ENCODE measurements around the gene PYROXD2. TPM values are rescaled to one million over a fixed set of nuclear protein-coding genes. Genes with fewer than 3 reads are reported as not detected.

PYROXD2 gene
- total RNA-seq, 2 experiments from 2014 or later, result 8.5 to 9.8 TPM

- TF ChIP-seq, protein P1, sequence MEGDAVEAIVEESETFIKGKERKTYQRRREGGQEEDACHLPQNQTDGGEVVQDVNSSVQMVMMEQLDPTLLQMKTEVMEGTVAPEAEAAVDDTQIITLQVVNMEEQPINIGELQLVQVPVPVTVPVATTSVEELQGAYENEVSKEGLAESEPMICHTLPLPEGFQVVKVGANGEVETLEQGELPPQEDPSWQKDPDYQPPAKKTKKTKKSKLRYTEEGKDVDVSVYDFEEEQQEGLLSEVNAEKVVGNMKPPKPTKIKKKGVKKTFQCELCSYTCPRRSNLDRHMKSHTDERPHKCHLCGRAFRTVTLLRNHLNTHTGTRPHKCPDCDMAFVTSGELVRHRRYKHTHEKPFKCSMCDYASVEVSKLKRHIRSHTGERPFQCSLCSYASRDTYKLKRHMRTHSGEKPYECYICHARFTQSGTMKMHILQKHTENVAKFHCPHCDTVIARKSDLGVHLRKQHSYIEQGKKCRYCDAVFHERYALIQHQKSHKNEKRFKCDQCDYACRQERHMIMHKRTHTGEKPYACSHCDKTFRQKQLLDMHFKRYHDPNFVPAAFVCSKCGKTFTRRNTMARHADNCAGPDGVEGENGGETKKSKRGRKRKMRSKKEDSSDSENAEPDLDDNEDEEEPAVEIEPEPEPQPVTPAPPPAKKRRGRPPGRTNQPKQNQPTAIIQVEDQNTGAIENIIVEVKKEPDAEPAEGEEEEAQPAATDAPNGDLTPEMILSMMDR (IDR thresholded peaks at IDR 0.05), result no peak
- Mint-ChIP-seq H3K4me1 (ENCODE audit: low read depth) (no peaks in the 10 kb centered on the region), H3K27me3 (peaks cover 11% of the 10 kb centered on the region), H3K36me3 (ENCODE audit: low read depth) (no peaks in the 10 kb centered on the region), H3K4me3 (no peak overlapping the region), H3K9me3 (no peaks in the 10 kb centered on the region), H3K27ac (no peak overlapping the region)
- CTCF ChIA-PET, result no interaction called here
- intact Hi-C loops (cut with DNase I, micrococcal nuclease), result no loop called here
- Histone ChIP-seq H3K4me1 (ENCODE audit: insufficient read depth, low read length) (peaks cover 8% of the 10 kb centered on the region), H3K4me3 (ENCODE audit: low read length) (no peak overlapping the region), H3K9me3 (ENCODE audit: control insufficient read depth in 1 of 2, insufficient read depth in 1 of 2, low read length in 2 of 2) (no peaks in the 10 kb centered on the region), H3K27me3 (ENCODE audit: control insufficient read depth in 1 of 2, insufficient read depth in 2 of 2, low read length in 2 of 2) (peaks cover 0 to 15% of the 10 kb centered on the region in 2 experiments), H3K36me3 (ENCODE audit: insufficient read depth, low read length) (no peaks in the 10 kb centered on the region), H3K27ac (ENCODE audit: low read depth in 1 of 2, low read length in 2 of 2) (no peak overlapping the region)
- POLR2A ChIA-PET, result no interaction called here
- DNase-seq (peak in 1 of 14 experiments; percentile 21), ATAC-seq (ENCODE audit: poor library complexity) (no peak)
Observed at GRCh38 chr10:98361131-98362025, 53.6 kb downstream of the PYROXD2 start.

DNA sequence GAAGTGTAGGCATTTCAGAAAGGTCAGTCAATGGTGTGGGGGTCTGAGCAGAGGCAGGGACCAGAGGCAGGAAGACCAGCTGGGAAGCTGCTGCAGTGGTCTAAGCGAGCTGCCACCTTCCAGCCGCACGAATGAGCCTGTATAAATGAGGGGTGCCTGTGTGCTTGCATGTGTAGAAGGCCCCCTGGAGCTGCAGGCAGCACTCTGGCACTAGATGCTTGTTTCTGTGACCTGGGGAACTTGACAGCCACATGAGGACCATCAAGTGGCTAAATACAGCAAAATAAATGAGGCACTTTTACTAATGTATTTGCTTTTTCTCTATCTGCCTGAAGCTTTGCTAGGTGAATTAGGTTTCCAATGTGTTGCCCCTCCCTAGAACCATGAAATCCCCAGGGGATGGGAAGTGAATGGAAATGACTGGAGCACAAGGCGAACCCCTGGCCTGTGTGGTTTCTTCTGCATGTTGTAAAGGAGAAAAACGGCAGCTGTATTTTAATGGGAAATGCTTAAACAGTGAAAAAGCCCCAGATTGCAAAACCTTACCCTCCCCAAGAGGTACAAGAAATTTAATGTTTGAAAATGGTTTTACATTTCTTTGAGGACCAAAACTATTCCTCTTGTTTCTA is 57.7 kb downstream of the PYROXD2 start:
- CTCF ChIA-PET, result no interaction called here
- no peak overlapping the region for H3K27ac Mint-ChIP-seq

DNA sequence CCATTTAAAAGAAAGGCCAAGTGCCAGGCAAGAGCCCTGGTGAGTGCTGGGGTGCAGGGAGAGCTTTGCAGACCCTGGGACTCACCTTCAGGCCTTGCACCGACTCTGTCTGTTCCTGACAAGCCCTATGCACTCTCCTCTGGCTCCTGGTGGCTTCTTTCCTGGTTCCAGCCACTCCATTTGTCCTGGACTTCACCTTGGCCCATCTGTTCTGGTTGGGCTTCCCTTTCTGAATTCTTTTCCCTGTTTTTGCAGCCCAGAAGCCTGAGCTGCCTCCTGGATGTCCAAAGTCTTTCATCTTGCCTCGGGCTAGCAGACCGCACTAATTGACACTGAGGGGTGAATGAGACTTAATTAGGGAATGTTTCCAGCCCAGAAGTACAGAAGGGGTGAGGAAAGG is 60.5 kb downstream of the PYROXD2 start:
- Histone ChIP-seq H3K4me3 (ENCODE audit: low read length) (no peak overlapping the region), H3K9me3 (ENCODE audit: control insufficient read depth in 1 of 2, insufficient read depth in 1 of 2, low read length in 2 of 2) (no peaks in the 10 kb centered on the region), H3K27me3 (ENCODE audit: control insufficient read depth in 1 of 2, insufficient read depth in 2 of 2, low read length in 2 of 2) (peaks cover 12 to 37% of the 10 kb centered on the region in 2 experiments), H3K27ac (ENCODE audit: low read depth in 1 of 2, low read length in 2 of 2) (no peak overlapping the region), H3K4me1 (ENCODE audit: insufficient read depth, low read length) (no peaks in the 10 kb centered on the region), H3K36me3 (ENCODE audit: insufficient read depth, low read length) (no peaks in the 10 kb centered on the region)
- Mint-ChIP-seq H3K4me1 (ENCODE audit: low read depth) (no peaks in the 10 kb centered on the region), H3K36me3 (ENCODE audit: low read depth) (no peaks in the 10 kb centered on the region), H3K27me3 (peaks cover 68% of the 10 kb centered on the region), H3K4me3 (no peak overlapping the region), H3K9me3 (no peaks in the 10 kb centered on the region), H3K27ac (no peak overlapping the region)
- intact Hi-C loops (cut with DNase I, micrococcal nuclease), result no loop called here
- TF ChIP-seq, protein P1 (IDR thresholded peaks at IDR 0.05), result no peak
- DNase-seq, result no peak
- CTCF ChIA-PET, result no interaction called here
- POLR2A ChIA-PET, result no interaction called here
- ATAC-seq (ENCODE audit: poor library complexity), result no peak

More for the DNA sequence above, 57.7 kb downstream of the PYROXD2 start:
- POLR2A ChIA-PET, result interaction anchor here (1.1 kb wide), 1 partner anchor 27 kb away, joined by 3 read pairs; no protein-coding TSS in a partner anchor
- no peaks in the 10 kb centered on the region for H3K9me3 ChIP-seq (ENCODE audit: control insufficient read depth in 1 of 2, insufficient read depth in 1 of 2, low read length in 2 of 2)
- H3K4me3 Mint-ChIP-seq, result no peak overlapping the region
- peaks cover 48% of the 10 kb centered on the region for H3K27me3 Mint-ChIP-seq
- TF ChIP-seq, protein P1 (IDR thresholded peaks at IDR 0.05), result no peak
- no peak overlapping the region for H3K27ac ChIP-seq (ENCODE audit: low read depth in 1 of 2, low read length in 2 of 2)
- DNase-seq (no peak), ATAC-seq (ENCODE audit: poor library complexity) (no peak)
- intact Hi-C loops (cut with DNase I, micrococcal nuclease), result no loop called here
- H3K36me3 Mint-ChIP-seq (ENCODE audit: low read depth), result no peaks in the 10 kb centered on the region
- no peaks in the 10 kb centered on the region for H3K36me3 ChIP-seq (ENCODE audit: insufficient read depth, low read length)
- peaks cover 8% of the 10 kb centered on the region for H3K4me1 ChIP-seq (ENCODE audit: insufficient read depth, low read length)
- no peaks in the 10 kb centered on the region for H3K9me3 Mint-ChIP-seq
- peaks cover 7 to 37% of the 10 kb centered on the region in 2 experiments for H3K27me3 ChIP-seq (ENCODE audit: control insufficient read depth in 1 of 2, insufficient read depth in 2 of 2, low read length in 2 of 2)
- H3K4me3 ChIP-seq (ENCODE audit: low read length), result no peak overlapping the region
- no peaks in the 10 kb centered on the region for H3K4me1 Mint-ChIP-seq (ENCODE audit: low read depth)
